ENCODE results near the gene PRMT2.

DNA sequence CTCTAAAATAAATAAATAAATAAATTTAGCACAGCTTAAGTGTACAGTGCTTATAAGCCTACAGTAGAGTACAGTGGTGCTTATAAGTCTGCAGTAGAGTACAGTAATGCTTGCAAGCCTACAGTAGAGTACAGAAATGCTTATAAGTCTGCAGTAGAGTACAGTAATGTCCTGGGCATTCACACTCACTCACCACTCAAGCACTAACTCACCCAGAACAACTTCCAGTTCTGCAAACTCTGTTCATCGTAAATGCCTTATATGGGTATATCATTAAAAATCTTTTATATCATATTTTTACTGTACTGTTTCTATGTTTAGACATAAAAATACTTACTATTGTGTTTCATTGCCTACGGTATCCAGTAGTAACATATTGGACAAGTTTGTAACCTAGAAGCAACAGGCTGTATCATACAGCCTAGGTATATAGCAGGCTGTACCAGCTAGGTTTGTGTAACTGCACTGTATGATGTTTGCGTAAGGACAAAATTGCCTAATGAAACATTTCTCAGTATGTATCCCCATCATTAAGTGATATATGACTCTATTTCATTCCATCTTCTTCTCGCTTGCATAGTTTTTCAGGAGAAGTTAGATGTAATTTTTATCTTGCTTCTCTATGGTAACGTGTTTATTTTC is 16.6 kb upstream of the PRMT2 start:
- TF ChIP-seq, protein P1, sequence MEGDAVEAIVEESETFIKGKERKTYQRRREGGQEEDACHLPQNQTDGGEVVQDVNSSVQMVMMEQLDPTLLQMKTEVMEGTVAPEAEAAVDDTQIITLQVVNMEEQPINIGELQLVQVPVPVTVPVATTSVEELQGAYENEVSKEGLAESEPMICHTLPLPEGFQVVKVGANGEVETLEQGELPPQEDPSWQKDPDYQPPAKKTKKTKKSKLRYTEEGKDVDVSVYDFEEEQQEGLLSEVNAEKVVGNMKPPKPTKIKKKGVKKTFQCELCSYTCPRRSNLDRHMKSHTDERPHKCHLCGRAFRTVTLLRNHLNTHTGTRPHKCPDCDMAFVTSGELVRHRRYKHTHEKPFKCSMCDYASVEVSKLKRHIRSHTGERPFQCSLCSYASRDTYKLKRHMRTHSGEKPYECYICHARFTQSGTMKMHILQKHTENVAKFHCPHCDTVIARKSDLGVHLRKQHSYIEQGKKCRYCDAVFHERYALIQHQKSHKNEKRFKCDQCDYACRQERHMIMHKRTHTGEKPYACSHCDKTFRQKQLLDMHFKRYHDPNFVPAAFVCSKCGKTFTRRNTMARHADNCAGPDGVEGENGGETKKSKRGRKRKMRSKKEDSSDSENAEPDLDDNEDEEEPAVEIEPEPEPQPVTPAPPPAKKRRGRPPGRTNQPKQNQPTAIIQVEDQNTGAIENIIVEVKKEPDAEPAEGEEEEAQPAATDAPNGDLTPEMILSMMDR (IDR thresholded peaks at IDR 0.05) = no peak
- TF ChIP-seq POLR2A (IDR thresholded peaks at IDR 0.05) = no peak
- no peak for TF ChIP-seq EP300 (IDR thresholded peaks at IDR 0.05)
- TF ChIP-seq POLR2AphosphoS5 (IDR thresholded peaks at IDR 0.05) = no peak
